Tongue (tissue), 2 donors: ENCODE data around the gene GYPC. TPM values are rescaled to one million over a fixed set of nuclear protein-coding genes. Genes with fewer than 3 reads are reported as not detected.
A peak's percentile ranks its signal among the peaks of the same experiment; 100 is the strongest.
"Not testable (repeated sequence)": the region's sequence is repeated elsewhere in the genome, so short reads cannot be mapped to it uniquely, and the experiment has no call there.

ENCODE experiments used
- DNase-seq: peaks from one replicate; pipeline ENCODE4 v3.0.0-alpha.2; 2015
- total RNA-seq: library from RNA; depleted of rRNA; stranded (reverse); fragments of >200 nt; gene quantifications from one replicate; pipeline ENCODE4 v1.2.3, GENCODE V29; 2014

GYPC gene, protein sequence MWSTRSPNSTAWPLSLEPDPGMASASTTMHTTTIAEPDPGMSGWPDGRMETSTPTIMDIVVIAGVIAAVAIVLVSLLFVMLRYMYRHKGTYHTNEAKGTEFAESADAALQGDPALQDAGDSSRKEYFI
- total RNA-seq = 73.4 TPM

DNA sequence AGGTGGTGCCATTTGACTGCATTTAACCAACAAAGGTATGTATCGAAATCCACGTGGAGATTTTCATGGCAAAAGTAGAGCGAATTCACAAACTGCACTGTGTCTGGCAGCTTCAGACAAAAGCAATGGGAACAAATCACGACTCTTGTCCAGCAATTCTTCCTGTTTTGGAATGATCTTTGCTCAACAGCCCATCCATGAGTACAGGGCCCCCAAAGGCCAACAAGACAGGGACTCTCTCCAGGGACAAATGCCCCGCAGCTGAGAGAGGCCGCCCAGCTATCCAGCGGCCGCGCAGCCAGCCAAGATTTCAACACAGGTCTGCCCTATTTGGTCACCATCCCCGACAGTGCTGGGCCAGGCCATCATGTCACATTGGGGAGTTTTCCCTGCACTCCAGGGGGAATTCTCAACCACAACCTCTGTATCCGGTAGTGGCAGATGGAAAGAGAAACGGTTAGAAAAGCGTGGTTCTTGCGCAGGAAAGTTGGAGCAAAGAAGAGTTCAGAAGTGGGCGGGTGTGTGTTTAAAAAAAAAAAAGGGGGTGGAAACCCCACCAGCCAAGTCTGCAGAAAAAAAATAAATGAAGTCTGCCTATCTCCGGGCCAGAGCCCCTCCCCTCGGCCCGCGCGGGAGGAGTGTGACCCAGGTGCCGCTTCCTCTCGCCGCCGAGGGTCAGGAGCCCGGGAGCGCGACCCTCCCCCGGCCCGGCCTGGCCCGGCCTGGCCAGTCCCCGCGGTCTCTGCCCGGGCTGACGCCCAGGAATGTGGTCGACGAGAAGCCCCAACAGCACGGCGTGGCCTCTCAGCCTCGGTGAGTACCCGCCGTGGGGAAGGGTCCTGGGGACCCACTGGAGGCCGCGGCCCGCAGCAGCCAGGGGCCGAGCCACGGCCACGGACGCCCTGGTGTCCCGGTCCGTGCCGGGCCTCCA is at the start of gene GYPC:
Gene GYPC, plus strand, starts transcription at position 659 of the 931 bp plus-strand sequence. Its CDS starts 106 bp downstream, at position 765.
- DNase-seq = peak; percentile 77

DNA sequence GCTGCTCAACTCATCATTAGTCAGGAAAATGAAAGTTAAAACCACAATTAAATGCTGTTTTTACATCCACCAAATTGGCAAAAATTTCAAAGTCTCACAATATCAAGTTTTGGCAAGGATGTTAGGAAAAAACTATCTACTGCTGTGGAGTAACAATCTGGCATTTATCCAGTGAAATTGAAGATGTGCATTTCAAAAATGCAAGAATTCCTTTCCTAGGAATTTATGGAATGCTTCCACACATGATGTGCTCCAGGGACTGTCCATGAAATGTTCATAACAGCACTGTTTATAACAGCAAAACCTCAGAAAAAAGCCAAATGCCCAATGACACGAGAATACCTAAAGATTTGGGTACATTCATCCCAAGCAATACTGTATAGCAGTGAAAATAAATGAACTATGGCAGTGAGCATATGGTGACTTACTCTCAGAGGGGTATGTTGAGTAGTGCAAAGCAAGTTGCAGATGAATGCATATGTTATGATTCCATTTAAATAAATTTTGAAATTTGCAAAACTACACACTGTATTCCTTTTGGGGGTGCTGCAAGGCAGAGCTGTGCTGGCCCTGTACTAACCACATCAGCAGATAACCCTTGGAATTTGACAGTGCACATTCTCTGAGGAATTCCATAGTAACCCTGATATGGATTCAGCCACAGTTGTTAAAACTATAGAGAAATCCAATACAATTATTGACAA is 41.3 kb upstream of the GYPC start:
- DNase-seq = peak; percentile 41

DNA sequence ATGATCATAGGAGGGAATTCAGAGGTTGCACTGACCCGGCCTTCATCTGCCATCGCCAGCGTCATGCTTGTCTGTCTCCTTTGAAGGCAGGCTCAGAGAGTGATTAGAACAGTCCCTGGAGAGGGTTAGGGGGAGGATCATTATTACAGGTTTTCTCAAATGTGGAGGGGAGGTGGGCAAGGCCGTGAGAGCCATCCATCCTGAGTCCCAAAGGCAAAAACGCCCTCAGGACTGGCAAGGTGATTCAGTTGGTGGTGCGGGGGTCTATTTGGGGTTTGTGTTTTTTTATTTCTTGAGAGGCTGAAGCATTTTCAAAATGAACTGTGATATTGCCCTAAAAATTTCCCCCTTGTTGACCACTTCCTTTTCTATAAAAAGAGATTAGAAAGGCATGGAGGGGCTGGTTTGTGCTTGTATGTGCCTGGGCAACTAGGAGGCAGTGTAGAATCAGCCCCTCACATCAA is 39.3 kb upstream of the GYPC start:
- no peak for DNase-seq

DNA sequence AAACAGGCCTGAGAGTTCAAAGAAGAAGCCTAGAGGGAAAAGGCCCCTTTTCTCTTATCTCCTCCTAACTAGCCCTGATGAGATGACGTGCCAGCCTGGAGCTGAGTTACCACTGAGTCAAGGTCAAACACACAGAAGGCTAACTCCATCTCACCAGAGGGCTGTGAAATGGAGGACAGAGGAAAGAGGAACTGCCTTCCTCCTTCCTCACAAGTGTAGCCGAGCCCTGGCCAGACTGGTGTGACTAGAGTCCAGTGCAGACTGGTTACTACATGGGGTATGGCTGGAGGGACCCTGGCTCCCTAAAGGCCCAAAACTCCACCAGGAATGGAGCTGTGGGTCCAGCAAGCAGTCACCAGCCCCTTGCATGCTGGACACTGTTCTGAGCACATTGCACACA is 35.7 kb upstream of the GYPC start:
- no peak for DNase-seq

DNA sequence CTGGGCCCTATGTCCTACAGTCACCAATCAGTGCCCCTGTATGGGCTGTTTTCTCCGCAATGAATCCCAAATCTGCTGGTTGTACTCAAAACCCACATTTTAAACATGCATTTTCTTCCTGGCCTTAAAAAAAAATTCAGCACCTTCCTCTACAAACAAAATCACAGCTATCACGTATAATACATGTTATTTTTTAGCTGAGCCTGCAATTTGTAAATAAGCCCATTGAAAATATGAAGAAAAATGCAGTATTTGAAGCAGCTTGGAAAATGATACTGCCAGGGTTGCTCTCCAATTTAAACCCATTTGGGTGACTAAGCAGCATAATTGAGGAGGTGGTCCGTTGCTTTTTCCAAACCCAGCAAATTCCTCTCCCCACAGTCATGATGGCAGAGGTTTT is 33.0 kb upstream of the GYPC start:
- DNase-seq = no peak

DNA sequence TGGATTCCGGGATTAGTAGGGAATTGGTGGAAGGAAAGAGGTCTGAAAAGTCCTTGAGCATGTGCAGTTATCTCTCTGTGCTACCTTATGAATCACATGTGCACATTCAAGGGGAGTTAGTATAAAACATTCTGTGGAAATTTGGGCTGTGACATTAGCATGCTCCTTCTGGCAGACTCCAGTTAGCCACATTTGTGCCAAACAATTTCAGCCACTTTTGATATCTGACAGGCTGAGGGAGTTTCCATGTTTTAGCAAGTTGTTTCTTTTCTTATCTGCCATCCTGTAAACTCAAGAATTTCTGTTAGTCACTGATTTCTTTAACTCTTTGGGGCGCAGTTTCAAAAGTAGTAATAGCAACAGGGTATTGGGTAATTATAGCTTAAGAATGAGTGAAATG is 28.3 kb upstream of the GYPC start:
- no peak for DNase-seq

DNA sequence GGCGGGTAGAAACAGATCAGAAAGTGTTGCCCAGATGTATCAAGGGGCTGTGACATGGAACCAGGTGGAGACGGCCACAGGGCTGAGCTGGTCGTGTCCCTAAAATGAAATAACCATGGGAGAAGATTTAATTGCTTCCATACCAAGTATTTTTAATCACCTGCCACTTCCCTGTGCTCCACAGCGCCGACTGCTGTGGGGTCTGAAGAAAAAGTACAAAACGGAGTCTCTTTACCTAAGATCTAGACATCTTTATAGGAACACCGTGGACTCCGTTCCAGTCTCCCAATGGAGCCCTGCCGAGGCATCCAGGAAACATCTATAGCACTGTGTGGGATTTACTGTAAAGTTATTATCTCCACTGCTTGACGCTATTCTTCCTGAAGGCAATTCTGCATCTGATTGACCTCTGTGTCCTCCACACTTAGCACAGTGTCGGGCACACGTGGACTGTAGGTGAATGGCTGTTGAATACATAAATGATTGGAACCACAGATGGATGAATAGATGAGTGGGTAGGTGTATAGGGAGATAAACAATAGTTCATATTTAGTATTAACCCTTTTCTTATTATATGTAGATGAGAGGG is 21.6 kb upstream of the GYPC start:
- no peak for DNase-seq

DNA sequence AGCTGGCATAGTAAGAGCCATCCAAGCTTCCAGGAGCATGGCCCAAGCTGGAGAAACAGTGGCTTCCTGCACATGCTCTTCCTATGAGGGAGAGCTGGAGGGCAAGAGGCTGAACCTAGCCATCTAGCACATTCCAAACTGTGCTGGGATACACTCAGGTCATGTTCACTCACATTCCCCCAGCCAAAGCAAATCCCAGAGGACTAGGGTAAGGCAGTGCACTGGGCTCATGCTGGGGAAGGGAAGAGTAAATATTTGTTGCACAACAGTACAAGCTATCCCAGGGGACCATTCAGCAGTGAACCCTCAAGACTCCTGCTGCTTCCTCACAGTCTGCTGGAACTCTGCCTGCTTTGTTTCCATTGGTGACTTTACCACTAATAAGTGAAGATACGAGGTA is 20.7 kb upstream of the GYPC start:
- no peak for DNase-seq

DNA sequence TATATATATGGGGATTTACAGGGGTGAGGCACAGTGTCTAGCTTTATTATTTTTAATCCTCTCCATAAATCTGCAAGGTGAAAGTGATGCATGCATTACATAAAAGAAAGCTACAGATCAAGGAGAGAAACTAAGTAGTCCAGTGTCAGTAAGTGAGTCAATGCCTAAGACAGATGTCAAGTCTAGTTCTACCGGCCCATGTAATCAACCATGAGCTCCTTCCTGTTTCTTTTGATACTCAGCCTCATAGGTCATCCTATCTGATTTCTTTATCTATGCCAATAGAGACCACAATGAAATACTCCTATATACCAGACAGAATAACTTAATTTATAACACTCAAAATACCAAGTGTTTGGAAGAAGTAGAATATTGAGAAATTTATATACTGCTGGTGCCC is 20.2 kb upstream of the GYPC start:
- DNase-seq = no peak

DNA sequence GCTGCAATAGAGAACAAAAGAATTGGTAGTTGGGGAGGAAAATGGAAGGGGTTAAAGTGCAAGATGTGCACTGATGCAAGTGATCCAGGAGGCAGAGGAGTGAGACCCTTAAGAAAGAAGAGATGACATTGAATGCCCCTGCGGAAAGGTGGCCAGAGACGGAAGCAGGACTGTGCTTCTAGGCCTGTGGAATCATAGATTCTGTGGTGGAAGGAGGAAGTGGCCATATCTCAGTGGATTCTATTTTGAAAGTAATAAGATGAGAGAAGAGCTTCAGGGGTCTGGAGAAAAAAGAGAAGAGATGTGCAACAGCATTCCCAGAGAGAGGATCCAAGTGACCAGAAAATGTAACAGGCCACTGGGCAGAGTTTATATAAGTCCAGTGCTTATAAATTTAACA is 18.6 kb upstream of the GYPC start:
- DNase-seq = no peak

DNA sequence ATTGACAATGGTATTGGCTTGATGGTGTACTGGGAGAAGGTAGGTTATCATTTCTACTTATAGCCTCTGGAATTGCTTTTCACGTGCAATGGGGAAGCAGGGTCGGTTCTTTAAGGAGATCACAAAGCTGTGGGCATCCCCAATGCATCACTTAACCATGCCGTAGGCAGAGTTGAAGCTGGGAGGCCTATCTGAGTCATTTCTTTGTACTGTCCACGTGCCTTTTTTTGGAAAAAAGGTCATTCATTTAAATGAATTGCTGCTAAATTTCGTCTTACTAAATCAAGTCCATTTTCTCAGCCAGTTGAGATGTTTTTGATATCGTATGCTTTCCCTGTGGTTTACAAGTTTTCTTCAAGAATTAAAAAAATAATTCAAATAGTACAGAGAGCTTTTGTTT is 17.2 kb upstream of the GYPC start:
- no peak for DNase-seq

DNA sequence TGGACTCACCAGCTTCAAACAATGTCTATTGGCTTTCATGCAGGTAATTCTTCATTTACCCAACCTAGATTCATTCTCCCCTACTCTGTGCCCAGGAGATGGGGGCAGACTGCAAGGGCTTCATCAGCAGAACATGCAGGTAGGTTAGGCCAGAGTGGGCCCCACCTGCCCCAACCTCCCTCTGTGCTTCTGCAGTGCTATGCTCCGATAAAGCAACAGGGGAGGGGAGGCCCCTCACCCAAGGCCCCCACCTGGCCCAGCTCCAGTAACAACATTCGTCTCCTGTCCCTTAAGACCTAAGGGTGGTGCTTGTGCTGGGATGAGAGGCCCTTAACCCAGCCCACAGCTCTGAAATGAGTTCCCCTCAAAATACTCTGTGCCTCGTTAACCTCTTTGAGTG is 16.7 kb upstream of the GYPC start:
- DNase-seq = no peak

DNA sequence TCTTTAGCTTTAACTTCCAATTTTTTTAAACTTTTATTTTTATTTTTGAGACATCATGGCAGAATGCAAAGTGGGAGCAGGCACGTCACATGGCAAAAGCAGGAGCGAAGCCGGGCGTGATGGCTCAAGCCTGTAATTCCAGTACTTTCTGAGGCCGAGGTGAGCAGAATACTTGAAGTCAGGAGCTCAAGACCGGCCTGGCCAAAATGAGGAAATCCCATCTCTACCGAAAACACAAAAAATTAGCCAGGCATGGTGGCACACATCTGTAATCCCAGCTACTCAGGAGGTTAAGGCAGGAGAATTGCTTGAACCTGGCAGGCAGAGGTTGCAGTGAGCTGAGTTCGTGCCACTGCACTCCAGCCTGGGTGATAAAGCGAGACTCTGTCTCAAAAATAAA is 14.7 kb upstream of the GYPC start:
- DNase-seq = not testable (repeated sequence)

DNA sequence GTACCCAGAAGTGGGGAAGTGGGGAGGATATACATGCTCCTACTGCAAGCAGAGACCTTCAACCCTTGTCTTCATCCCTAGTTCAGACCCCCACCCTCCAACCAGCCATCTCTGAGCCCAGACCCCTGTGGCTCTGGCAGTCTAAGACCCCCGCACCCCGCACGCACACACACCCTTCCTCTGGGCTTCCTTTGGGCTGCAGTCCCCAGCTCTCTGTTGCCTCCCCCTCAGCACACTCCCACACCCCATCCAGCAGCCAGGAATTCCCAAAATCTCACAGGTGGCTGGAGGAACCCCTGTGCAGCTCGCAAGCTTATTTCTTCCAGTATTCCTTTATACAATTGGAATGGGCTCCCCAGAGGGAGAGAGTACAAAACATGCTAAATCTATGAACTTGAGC is 13.9 kb upstream of the GYPC start:
- no peak for DNase-seq

DNA sequence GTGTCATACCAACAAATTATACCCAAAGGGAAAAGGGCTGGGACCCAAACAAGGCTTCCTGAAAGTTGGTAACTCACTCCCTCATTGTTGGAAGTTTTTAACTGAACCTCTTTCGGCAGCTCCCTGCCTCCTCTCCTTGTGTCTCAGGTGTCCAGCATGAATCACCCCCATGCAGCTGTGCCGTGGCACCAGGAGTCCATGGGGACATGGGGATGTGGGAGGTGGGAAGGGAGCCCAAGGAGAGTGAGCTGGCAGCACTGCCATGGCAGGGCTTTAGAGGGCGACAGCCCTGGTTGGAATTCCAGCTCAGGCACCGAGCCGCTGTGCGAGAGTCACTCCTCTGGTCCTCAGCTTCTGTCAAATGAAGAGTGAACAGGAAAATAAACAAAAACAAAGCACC is 12.5 kb upstream of the GYPC start:
- DNase-seq = no peak

DNA sequence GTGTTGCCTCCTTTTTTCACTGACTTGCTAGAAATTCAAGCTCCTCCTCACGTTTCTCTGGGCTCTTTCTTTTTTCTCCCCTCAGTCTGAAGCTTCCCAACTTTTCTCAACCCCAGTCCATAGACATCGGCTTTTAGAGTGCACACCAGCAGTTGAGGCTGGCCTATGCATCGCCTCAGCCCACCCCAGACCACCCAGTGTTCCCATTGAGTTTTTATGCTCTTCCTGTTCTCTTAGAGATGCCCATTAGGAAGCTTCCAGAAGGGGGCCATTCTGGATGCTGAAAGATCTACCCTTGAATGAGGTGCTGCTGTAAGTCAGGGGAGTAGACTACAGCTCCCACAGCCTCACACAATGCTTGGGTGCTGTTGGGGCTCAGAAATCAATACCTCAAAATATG is 12.0 kb upstream of the GYPC start:
- DNase-seq = no peak

DNA sequence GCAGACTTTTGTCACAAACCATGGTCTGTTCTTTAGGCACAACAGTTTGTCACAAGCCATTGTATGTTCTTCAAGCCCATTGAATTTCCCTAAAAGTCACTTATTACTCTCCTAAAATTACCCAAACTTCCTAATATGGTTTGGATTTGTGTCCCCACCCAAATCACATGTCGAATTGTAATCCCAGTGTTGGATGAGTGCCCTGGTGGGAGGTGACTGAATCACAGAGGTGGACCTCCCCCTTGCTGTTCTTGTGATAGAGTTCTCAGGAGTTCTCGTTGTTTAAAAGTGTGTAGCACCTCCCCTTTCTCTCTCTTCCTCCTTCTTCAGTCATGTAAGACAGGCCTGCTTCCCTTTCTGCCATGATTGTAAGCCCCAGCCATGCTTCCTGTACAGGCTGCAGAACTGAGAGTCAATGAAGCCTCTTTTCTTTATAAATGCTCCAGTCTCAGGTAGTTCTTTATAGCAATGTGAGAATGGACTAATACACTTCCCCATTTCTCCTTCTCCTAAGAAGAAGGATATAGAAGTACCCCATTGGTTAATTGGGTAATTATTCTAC is 11.2 kb upstream of the GYPC start:
- DNase-seq = no peak

DNA sequence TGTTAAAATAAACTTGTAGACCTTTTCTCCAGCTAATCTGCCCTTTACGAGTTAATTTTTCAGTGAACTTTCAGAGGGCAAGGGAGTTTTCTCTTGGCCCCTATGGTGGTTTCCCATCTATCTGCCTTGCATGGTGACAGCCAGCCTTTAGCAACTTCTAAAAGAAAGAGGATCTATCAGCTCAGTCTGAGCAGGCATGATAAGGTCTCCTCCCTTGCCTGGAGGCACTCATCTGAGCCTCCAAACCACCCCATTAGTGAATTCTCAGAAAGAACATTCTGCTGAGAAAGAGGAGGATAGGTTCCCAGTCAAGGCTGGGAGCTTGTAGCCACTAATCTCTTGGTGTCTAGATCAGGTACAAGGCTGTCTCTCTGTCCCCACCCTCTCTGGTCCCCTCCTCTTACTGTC is 10.7 kb upstream of the GYPC start:
- DNase-seq = no peak

DNA sequence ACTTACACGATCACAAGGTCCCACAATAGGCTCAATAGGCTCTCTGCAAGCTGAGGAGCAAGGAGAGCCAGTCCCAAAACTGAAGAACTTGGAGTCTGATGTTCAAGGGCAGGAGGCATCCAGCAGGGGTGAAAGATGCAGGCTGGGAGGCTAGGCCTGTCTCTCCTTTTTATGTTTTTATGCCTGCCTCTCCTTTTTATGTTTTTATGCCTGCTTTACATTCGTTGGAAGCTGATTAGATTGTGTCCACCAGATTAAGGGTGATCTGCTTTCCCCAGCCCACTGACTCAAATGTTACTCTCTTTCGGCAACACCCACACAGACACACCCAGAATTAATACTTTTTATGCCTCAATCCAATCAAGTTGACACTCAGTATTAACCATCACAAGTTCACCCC is 9.9 kb upstream of the GYPC start:
- DNase-seq = no peak

DNA sequence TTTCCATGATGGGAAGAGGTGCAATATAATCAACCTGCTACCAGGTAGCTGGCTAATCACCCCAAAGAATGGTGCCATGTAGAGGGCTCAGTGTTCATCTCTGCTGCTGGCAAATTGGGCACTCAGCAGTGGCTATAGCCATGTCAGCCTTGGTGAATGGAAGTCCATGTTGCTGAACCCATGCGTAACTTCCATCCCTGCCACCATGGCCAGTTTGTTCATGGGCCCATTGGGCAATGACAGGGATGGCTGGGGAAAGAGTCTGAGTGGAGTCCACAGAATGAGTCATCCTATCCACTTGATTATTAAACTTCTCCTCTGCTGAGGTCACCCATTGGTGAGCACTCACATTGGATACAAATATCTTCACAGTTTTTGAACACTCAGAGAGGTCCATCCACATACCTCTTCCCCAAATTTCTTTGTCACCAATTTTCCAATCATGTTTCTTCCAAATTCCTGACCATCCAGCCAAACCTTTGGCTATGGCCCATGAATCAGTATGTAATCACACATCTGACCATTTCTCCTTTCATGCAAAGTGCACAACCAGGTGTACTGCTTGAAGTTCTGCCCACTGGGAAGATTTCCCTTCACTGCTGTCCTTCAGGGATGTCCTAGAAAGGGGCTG is 8.1 kb upstream of the GYPC start:
- not testable (repeated sequence) for DNase-seq

DNA sequence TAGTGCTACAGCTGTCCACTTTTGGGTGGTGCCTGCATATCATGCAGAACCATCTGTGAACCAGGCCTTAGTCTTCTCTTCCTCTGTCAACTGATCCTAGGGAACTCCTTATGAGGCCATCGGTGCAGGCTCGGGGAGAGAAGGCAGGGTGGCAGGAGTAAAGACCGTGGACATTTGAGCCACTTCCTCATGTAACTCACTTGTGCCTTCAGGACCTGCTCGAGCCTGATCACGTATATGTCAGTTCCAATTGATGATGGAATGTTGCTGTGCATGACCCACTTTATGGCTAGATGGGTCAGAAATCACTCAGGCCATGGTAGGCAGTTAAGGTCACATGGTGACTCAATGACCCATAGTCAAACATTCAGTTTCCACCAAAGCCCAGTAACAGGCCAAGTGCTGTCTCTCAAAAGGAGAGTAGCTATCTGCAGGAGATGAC is 7.6 kb upstream of the GYPC start:
- not testable (repeated sequence) for DNase-seq

DNA sequence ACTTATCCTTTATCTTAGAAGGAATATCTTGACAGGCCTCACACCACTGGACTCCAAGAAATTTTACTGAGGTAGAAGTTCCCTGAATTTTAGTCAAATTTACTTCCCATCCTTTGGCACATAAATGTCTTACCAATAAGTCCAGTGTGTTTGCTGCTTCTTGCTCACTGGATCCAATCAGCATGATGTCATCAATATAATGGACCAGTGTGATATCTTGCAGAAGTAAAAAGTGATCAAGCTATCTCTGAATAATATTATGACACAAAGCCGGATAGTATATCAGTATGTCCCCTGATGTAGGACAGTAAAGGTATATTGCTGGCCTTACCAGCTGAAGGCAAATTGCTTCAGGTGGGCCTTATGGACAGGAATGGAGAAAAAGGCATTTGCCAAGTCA is 6.9 kb upstream of the GYPC start:
- no peak for DNase-seq
